ENCODE measurements around the gene SLC6A12.

GRCh38 chr12:236445-236844, 22.5 kb upstream of the SLC6A12 start:
- TF ChIP-seq ZNF658 (tag by site-specific recombination; IDR thresholded peaks at IDR 0.05) = no peak
- TF ChIP-seq CTCF (tag by site-specific recombination; IDR thresholded peaks at IDR 0.05) = no peak
- TF ChIP-seq TCF7L2 (IDR thresholded peaks at IDR 0.05; ENCODE audit: borderline replicate concordance, low read depth, low read length) = no peak
- no peak for TF ChIP-seq ZEB2 (tag by site-specific recombination; IDR thresholded peaks at IDR 0.05)
- no peak for TF ChIP-seq ZNF24 (tag by site-specific recombination; IDR thresholded peaks at IDR 0.05)
- no peak for TF ChIP-seq ZNF10 (tag by site-specific recombination; IDR thresholded peaks at IDR 0.05)
